GM21447 (cell line): ENCODE data around the gene UROC1.
"Not testable (repeated sequence)": the region's sequence is repeated elsewhere in the genome, so short reads cannot be mapped to it uniquely, and the experiment has no call there.

Source experiments
- ATAC-seq: cut with Tn5 transposase; IDR thresholded peaks from one replicate; pipeline ENCODE4 v1.9.1; 2021; ENCODE audit not compliant: unreplicated experiment

UROC1 gene

DNA sequence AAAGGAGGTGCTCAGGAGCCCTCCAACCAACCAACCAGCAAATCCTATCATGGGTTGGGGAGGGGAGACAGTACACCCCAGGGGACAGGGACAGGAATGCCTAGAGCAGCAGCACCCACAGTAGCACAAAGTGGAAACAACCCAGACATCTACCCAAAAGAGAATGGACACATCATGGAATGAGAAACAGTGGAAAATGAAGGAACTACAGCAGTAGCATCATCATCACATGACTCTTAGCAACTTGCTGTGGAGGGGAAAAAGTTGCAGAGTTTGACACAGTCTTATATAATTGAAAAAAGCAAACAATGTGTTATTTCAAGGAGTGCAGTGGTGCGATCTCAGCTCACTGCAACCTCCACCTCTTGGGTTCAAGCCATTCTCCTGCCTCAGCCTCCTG, 30.1 kb upstream of the UROC1 start:
- ATAC-seq = no peak

DNA sequence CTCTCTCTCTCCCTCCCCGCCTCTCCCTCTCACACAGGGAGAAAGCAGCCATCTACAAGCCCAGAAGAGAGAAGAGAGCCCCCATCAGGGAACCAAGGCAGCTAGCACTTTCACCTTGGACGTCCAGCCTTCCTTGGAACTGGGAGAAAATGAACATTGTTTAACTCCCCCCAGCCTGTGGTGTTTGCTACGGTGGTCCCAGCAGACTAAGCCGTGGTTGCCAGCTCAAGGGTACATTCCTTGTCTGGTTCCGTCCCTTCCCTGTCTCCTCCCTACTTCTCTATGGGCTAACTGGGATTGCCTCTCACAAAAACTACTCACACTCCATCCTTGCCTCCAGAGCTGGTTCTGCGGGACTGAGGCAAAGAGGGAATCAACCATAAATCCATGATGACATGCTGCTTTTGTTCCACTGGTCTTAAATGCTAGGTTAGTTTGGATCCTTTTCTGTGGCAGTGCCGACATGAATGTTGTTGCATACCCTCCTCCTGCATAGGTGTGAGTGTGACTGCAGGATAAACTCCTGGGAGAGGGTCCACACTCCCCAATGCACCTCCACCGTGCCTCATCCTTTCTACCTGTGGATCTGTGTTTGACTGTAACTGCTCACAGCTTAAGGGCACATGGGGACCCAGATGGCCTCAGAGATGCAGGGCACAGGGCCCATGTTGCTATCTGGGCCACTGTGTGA, 29.1 kb upstream of the UROC1 start:
- ATAC-seq = no peak

DNA sequence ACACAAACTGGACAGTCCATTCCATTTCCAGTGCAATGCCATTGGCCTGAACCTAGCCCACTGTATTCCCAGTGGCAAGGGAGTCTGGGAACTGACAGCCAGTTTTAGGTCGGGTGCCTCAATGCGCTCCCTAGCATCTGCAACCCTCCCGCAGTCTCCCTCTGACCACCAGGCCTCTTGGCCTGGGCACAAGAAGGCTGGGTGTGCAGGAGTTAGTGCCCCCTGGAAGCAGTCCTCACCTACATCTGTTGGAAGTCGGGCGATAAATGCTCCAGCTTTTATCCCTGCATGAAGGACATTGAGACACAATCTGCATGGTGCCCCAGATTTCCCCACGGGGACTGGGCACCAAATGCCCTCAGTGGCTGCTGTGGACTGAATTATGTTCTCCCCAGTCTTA, 28.4 kb upstream of the UROC1 start:
- ATAC-seq = no peak

DNA sequence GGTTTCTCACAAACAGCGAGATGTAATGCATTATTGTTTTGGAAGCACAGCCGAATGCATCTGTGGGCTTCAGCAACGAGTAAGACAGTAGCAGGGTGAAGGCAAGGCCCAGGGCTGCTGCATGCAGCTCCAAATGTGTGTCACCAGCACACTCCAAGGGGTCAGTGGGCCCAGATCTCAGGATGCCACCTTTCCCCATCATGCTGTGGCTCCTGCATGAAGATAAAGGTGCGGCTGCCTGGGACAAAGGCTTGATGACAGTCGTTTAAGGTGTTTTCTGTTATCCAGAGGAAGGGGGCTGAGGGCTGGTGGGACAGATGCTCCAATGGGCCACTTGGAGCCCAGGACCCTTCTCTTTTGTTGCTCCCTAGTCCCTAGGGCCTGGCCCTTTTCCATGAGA, 28.0 kb upstream of the UROC1 start:
- ATAC-seq = no peak

DNA sequence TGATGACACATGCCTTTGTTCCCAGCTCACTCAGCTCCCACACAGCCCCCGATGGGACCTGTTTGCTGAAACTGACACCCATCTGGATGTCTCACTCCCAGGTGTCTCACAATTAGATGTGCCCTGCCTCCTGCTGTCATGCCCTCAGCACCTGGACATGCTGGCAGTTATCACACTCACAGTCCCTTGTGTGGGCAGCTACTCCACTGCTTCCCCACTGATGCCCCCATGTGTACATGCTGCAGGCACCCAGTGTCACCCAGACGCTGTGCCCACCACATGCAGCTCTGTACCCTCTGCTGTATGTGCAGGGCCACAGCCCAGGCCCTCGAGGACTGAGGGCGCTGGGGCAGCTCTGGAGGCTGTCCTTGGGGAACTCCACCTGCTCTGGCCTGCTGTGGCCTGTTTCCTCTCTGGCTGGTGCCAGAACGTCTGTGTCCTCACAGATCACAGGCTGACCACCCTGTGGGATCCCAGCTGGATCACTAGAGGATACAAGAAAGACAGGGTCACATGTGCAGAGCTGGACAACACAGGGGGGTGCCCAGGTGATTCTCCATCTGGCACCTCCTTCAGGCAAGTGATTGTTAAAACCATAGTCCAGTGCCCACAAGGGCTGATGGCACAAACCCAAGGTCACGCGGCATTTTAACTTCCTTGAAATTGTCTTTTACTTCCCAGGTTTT, 27.2 kb upstream of the UROC1 start:
- ATAC-seq = no peak

DNA sequence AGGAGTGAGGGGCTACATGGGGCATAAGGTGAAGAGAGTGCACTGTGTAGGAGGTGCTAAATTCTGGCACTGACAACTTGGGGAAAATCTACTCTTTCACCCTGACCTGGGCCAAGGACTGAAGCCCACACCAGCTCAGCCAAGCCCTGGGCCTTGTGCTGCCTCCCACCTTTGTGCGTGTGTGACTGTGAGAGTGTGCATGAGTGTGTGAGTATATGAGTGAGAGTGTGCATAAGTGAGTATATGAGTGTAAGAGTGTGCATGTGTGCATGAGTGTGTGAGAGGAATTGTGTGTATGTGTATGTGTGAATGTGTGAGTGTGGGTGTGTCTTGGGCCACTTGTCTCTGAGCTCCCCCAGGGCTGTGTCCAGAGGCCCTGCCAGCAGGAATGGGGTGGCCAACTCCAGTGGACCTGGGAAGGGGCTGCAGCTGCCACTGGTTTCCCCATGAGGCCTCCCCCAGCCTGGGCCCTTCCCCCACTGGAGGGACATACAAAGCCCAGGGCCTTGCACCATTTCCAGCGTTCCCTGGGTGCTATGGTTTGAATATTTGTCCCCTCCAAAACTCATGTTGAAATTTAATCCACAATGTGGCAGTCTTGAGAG, 26.0 kb upstream of the UROC1 start:
- ATAC-seq = no peak

DNA sequence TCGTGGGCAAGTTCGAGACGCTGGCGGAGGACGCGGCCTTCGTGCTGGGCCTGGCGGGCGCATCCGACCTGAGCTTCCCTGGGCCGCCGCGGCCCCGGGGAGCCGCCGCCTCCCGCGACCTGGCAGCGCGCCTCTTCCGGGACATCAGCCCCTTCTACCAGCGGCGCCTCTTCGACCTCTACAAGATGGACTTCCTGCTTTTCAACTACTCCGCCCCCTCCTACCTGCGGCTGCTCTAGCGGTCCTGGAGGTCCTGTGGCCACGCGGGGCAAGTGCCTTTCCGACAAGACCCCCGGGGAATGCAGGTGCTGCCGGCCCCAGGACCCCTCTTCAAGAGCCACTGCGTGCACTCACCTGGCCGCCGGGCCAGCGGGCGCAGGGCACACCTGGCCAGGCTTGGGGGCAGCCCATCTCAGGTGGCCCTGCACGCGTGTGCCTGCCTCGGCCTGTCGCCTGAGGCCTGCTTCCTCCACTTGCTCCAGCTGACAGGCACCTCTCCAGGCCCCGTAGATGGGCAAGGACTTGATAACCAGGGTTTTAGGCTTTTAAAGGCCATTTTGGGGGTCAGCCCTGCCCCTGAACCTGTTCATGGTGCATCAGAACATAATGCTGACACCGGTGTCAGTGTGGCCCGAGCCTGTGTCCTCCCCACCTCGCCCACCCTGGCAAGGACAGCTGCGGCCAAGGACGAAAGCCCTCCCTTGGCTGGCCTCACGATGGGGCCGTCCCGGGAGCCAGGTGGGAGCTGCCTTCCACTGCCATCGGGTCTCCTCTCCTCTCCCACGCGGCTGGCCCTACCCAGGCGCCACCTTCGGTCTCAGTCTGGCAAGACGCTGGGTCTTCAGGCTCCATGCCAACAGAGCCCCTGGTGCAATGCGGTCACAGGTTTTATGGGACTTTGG, 25.0 kb upstream of the UROC1 start:
- no peak for ATAC-seq

DNA sequence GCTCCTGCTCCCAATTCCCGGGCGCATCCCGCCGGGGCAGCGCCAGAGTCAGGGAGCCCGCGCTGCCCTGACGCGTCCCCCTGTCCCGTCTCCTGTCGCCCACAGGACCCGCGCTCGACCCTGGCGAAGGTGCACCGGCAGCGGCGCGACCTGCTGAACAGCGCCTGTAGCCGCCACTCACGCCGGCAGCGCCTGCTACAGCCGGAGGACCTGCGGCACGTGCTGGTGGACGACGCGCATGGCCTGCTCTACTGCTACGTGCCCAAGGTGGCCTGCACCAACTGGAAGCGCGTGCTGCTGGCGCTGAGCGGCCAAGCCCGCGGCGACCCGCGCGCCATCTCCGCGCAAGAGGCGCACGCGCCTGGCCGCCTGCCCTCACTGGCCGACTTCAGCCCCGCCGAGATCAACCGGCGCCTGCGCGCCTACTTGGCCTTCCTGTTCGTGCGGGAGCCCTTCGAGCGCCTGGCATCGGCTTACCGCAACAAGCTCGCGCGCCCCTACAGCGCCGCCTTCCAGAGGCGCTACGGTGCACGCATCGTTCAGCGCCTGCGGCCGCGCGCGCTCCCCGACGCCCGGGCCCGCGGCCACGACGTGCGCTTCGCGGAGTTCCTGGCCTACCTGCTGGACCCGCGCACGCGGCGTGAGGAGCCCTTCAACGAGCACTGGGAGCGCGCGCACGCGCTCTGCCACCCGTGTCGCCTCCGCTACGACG, 24.2 kb upstream of the UROC1 start:
- ATAC-seq = no peak

DNA sequence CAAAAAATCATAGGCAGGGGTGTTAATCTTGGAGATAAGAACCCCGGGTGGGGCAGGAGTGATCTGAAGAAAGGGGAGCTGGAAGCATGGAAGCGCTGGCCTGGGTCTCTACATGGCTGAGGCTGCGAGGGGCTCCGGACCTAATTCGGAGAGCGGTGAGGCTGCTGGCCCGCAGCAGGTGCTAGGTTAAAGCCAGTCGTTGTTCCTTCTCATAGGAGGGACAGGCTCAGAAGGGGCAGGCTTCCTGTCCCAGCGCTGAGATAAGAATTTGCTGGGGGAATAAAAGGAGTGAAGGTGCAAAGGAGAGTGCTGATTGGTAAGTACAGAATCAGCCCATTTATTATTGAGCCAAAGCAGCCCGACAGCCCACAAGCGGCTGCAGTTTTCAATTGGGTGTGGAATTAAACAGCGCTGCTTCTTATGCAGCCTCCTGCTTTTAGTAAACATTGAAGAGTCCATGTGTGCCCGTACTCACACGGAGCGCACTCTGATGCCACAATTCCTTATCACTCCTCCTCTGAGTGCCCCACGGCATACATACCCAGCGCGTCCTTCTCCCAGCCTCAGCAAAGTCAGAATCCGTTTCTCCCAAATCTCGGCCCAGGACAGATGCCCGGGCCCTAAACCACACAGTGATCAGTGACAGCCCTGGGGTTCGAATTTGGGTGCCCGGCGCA, 23.5 kb upstream of the UROC1 start:
- no peak for ATAC-seq

DNA sequence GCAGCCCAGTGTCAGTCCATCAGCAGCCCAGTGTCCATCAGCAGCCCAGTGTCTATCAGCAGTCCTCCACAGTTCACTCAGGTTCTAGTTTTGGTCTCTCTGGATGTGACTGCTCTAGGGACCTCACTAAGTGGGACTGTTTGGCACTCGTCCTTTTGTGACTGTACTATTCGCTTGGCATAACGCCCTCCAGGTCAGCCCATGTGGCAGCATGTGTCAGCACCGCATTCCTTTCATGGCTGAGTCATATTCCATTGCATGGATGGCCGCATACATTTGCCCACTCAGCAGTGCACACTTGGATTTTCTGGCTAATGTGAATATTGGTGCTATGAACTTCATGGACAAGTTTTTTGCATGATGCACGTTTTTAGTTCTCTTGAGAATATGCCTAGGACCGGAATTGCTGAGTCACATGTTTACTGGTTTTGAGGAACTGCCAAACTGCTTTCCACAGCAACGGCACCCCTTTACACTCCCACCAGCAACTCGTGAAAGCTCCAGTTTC, 22.8 kb upstream of the UROC1 start:
- ATAC-seq = no peak

DNA sequence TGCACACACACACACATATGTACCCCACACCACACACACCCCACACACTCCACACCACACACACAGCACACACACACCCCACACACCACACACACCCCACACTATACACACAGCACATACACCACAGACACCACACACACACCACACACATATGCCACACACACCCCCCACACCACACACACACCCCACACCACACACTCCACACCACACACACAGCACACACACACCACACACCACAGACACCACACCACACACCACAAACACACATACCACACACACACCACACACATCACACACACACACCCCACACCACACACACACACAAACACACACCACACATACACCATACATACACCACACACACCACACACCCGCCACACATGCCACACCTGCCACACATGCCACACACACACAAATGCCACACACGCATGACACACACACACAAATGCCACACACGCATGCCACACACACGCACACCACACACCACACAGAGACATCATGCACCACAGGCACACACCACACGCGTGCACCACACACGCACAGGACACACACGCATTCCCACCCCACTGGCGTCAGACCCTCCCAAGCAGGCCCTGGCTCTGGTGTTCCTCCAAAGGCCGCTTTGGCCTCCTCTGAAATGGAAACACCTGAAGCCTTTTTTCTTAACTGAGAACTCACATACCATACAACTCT, 22.1 kb upstream of the UROC1 start:
- ATAC-seq = no peak

DNA sequence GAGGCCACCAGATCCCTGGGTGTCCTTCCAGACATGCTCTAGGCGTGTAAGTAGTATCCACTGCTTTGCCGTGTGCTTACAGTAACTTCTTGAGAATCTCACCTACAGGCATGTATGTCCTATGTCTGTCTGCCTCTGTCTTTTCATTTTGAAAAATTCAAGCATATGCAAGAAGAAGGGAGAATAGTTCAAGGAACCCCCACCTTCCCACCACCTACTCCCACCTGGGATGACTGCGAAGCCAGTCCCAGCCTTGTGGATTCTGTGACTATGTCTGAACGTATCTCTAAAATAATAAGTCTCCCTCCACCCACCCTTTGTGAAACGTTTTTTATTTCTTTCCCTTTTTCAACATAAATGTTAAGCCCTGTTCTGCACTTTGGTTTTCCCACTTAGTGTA, 21.4 kb upstream of the UROC1 start:
- no peak for ATAC-seq

DNA sequence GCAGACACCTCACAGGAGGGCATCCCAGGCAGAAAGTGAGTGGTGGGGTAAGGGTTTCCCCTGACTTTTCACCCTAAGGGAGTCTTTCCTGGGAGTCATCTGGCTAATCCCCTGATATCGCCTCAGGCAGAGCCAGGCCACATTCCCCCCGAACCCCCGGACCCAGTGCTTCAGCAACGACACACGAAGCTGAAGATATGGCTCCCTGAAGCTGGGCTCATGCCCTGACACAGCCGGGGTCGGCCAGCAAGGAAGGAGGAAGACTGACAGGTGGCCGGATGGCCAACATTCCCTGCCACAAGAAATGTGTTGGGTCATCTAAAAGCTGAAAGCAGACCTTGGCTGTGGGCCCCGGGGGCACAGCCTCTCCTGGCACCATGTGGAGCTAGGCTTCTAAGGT, 20.7 kb upstream of the UROC1 start:
- no peak for ATAC-seq

DNA sequence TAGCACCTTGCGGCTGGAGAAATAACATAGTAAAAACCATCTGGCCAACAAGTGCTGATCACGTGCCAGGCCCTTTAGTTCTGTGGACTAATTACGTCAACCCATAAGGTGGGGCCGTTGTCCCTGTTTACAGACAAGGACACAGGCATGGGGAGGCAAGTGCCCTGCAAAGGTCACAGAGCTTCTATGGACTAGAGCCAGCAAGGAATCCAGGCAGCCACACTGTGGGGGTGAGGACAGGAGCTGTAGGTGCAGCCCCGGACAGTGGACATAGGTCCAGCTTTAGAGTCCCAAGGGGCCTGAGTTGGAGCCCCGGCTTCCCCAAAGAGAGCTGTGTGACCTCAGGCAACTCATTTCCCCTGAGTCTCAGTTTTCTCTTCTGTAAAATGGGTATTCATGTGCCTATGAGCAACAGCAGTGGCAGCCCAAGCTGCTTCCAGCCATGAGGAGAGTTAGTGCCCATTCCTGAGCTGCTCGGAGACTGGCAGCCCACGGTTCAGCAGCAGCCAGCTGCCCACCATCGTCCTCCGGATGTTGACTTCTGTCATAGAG, 20.2 kb upstream of the UROC1 start:
- ATAC-seq = no peak

DNA sequence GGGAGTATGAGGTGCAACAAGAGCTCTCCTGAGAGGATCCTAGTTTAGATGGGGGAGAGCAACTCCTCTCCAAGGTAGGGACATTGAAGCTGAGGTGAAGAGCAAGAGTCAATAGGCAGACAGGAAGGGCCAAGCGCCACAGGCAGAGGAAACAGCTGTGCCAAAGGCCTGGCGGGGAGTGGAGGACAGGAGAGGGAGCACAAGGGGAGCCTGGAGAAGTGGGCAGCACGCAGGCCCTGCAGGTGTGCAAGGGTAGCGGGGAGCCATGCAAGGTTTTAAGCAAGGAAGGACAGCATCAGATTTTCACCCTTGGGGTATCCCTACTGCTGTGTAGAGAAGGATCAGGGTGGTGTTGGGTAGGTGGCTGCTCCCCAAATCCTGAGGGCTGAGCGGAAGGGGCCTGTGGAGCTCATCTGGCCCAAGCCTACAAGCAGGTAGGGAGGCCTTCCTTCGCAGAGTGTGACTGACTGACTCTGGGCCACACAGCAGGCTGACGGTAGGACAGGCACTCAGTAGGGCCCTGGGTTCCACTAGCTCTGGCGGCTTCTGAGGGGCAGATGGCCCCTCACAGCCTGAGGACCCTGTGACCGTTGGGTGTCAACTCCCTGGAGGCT, 19.6 kb upstream of the UROC1 start:
- no peak for ATAC-seq

DNA sequence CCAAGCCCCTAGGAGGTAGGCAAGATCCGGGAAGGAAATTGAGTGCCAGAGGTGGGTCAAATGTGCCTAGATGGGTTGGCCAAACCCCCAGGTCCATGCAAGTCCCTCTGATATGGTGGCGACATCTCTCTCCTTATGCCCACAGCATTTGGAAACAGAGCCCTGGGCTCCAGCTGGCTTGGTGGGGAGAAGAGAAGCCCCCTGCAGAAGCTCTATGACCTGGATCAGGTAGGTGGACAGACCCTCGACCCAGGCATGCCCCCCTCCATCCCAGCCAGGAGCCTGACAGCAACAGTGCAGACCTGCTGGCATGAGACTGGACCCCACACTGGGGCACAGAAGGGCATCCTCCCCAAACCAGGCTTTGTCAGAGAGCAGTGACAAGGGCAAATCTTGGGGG, 18.6 kb upstream of the UROC1 start:
- ATAC-seq = no peak

DNA sequence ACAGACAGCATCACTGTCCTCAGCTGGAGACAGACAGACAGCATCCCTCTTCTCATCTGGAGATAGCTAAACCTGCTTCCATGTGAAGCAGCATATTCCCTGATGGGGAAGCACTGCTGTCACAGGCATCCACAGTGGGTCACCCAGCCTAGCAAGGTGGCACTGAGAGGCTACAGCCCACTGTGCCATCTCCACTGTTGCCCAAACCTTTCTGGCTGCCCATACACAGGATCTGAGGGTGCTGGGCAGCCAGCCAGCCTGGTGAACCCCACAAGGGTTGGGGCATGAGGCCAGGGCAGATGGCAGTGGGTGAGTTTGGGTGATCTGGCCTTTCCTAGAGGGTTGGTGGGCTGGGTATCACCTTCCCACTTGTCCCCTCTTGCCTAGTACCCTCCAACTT, 18.1 kb upstream of the UROC1 start:
- no peak for ATAC-seq

DNA sequence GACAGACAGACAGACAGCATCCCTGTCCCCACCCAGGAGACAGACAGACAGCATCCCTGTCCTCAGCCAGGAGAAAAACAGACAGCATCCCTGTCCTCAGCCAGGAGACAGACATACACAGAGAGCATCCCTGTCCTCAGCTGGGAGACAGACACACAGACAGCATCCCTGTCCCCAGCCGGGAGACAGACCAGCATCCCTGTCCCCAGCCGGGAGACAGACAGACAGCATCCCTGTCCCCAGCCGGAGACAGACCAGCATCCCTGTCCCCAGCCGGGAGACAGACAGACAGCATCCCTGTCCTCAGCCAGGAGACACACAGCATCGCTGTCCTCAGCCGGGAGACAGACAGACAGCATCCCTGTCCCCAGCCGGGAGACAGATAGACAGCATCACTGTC, 17.1 kb upstream of the UROC1 start:
- ATAC-seq = not testable (repeated sequence)

DNA sequence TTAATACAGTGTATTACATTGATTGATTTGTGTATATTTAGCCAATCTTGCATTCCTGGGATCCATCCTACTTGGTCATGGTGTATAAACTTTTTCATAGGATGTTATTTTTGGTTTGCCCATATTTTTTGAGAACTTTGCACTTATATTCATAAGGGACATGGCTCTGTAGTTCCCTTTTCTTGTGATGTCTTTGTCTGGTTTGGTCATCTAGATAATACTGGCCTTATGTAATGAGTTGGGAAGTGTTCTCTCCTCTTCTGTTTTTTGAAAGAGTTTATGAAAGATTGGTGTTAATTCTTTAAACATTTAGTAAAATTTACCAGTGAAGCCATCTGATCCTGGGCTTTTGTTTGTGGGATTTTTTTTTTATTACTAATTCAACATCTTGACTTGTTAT, 15.9 kb upstream of the UROC1 start:
- ATAC-seq = no peak
